Ovary (tissue), 3 donors: ENCODE results near the gene FMN1.

Experiments used
- CTCF ChIP-seq, 3 donors: fragments of 450-650 bp in 2 of 3; fragments of 200-600 bp in 1 of 3; IDR thresholded peaks; one replicate each; pipeline versions ENCODE4 v1.5.1 to v1.8.0; 2016 to 2022; ENCODE audit warnings: antibody characterized with exemption in 3 of 3, mild to moderate bottlenecking in 1 of 3
- POLR2A ChIP-seq: fragments of 450-650 bp; IDR thresholded peaks from one replicate; pipeline ENCODE4 v1.6.1; 2017; ENCODE audit warnings: antibody characterized with exemption, mild to moderate bottlenecking, moderate library complexity
- donor health status: DM: no; HTN: no; CAD: no.

- TF ChIP-seq CTCF (IDR thresholded peaks at IDR 0.05), result no peak
- TF ChIP-seq POLR2A, result no peak
These were observed 332.8 kb downstream of the FMN1 start for GRCh38 chr15:32861761-32862160.
